Mesenchymal stem cell (in vitro differentiated cells and primary cell): ENCODE data around the gene RBM10.
A peak's percentile ranks its signal among the peaks of the same experiment; 100 is the strongest.

Source experiments
- DNase-seq: peaks from one replicate; pipeline ENCODE4 v3.0.0-alpha.2; 2013
- H2AFZ ChIP-seq: one replicate; pipeline ENCODE4 v1.6.1; 2013; ENCODE audit warnings: low read depth, mild to moderate bottlenecking, control low read depth, inconsistent platforms, low read length, moderate library complexity
- H2AK5ac ChIP-seq: 2 replicates; pipeline ENCODE4 v1.6.1; 2013; ENCODE audit warnings: low read length, moderate library complexity, mild to moderate bottlenecking, inconsistent platforms; ENCODE audit not compliant: severe bottlenecking
- H2BK120ac ChIP-seq: one replicate; pipeline ENCODE4 v1.6.1; 2013; ENCODE audit warnings: low read depth, mild to moderate bottlenecking, inconsistent platforms, low read length, moderate library complexity
- H2BK12ac ChIP-seq, 2 experiments: one replicate each; pipeline ENCODE4 v1.6.1; 2013; ENCODE audit warnings: inconsistent platforms in 2 of 2, low read length in 2 of 2, mild to moderate bottlenecking in 2 of 2, moderate library complexity in 2 of 2, control low read depth in 1 of 2
- H2BK15ac ChIP-seq: one replicate; pipeline ENCODE4 v1.6.1; 2013; ENCODE audit warnings: mild to moderate bottlenecking, low read depth, inconsistent platforms; ENCODE audit not compliant: poor library complexity, severe bottlenecking
- H2BK5ac ChIP-seq: 2 replicates; pipeline ENCODE4 v1.6.1; 2013; ENCODE audit warnings: low read depth, mild to moderate bottlenecking, low read length, control low read depth, inconsistent platforms; ENCODE audit not compliant: poor library complexity, severe bottlenecking
- H3K14ac ChIP-seq, 2 experiments: one replicate each; pipeline ENCODE4 v1.6.1; 2013; ENCODE audit warnings: inconsistent platforms in 2 of 2, low read length in 2 of 2, control low read depth in 1 of 2, mild to moderate bottlenecking in 1 of 2, moderate library complexity in 1 of 2
- H3K18ac ChIP-seq, 2 experiments: one replicate each; pipeline ENCODE4 v1.6.1; 2013; ENCODE audit warnings: inconsistent platforms in 2 of 2, low read length in 2 of 2, control low read depth in 1 of 2, low read depth in 1 of 2, mild to moderate bottlenecking in 1 of 2
- H3K23ac ChIP-seq, 2 experiments: one replicate each; pipeline ENCODE4 v1.6.1; 2013; ENCODE audit warnings: inconsistent platforms in 2 of 2, low read length in 2 of 2, mild to moderate bottlenecking in 2 of 2, moderate library complexity in 2 of 2, control low read depth in 1 of 2
- H3K27ac ChIP-seq: 2 replicates; pipeline ENCODE4 v1.5.1; 2013; ENCODE audit warnings: mild to moderate bottlenecking, moderate library complexity, low read length, control low read depth, inconsistent platforms; ENCODE audit not compliant: poor library complexity, severe bottlenecking
- H3K27me3 ChIP-seq, 2 experiments: 2 replicates each; pipeline versions ENCODE4 v1.6.1 to v1.7.0; 2013; ENCODE audit warnings: low read length in 2 of 2, mild to moderate bottlenecking in 2 of 2, moderate library complexity in 2 of 2, control low read depth in 1 of 2, inconsistent platforms in 1 of 2; ENCODE audit not compliant: control insufficient read depth in 1 of 2, insufficient read depth in 1 of 2
- H3K36me3 ChIP-seq, 2 experiments: 2 replicates each; pipeline versions ENCODE4 v1.6.1 to v1.7.0; 2013; ENCODE audit warnings: low read length in 2 of 2, control low read depth in 1 of 2, inconsistent platforms in 1 of 2, low read depth in 1 of 2, mild to moderate bottlenecking in 1 of 2; ENCODE audit not compliant: insufficient read depth in 2 of 2, control insufficient read depth in 1 of 2
- H3K4ac ChIP-seq, 2 experiments: one replicate each; pipeline ENCODE4 v1.6.1; 2013; ENCODE audit warnings: inconsistent platforms in 2 of 2, low read length in 2 of 2, mild to moderate bottlenecking in 2 of 2, moderate library complexity in 2 of 2, control low read depth in 1 of 2, low read depth in 1 of 2
- H3K4me1 ChIP-seq: 2 replicates; pipeline ENCODE4 v1.6.1; 2013; ENCODE audit warnings: low read depth, low read length, control low read depth; ENCODE audit not compliant: control insufficient read depth, insufficient read depth
- H3K4me2 ChIP-seq: 2 replicates; pipeline ENCODE4 v1.6.1; 2013; ENCODE audit warnings: low read length, mild to moderate bottlenecking, inconsistent platforms; ENCODE audit not compliant: poor library complexity, severe bottlenecking
- H3K4me3 ChIP-seq, 2 experiments: 2 replicates each; pipeline versions ENCODE4 v1.5.1 to v1.7.0; 2013; ENCODE audit warnings: low read length in 2 of 2, mild to moderate bottlenecking in 2 of 2, control low read depth in 1 of 2, low read depth in 1 of 2; ENCODE audit not compliant: insufficient read depth in 1 of 2
- H3K79me1 ChIP-seq: replicated peaks from 2 replicates; pipeline ENCODE4 v1.6.1; 2013; ENCODE audit warnings: mild to moderate bottlenecking, control low read depth, low read length, inconsistent platforms; ENCODE audit not compliant: poor library complexity, severe bottlenecking
- H3K9ac ChIP-seq: 2 replicates; pipeline ENCODE4 v1.7.0; 2013; ENCODE audit warnings: mild to moderate bottlenecking, low read length, moderate library complexity
- H3K9me3 ChIP-seq: 2 replicates; pipeline ENCODE4 v1.7.0; 2013; ENCODE audit warnings: mild to moderate bottlenecking, low read length; ENCODE audit not compliant: control insufficient read depth
- H4K8ac ChIP-seq: one replicate; pipeline ENCODE4 v1.6.1; 2013; ENCODE audit warnings: inconsistent platforms, mild to moderate bottlenecking, low read length, moderate library complexity
- H4K91ac ChIP-seq: one replicate; pipeline ENCODE4 v1.6.1; 2013; ENCODE audit warnings: mild to moderate bottlenecking, low read length, inconsistent platforms
- WGBS: methylation state at CpG from one replicate; pipeline ENCODE4 v1.1.7; 2013; ENCODE audit warnings: mixed read lengths; 5-methylcytosine and 5-hydroxymethylcytosine counted together

Gene RBM10

DNA sequence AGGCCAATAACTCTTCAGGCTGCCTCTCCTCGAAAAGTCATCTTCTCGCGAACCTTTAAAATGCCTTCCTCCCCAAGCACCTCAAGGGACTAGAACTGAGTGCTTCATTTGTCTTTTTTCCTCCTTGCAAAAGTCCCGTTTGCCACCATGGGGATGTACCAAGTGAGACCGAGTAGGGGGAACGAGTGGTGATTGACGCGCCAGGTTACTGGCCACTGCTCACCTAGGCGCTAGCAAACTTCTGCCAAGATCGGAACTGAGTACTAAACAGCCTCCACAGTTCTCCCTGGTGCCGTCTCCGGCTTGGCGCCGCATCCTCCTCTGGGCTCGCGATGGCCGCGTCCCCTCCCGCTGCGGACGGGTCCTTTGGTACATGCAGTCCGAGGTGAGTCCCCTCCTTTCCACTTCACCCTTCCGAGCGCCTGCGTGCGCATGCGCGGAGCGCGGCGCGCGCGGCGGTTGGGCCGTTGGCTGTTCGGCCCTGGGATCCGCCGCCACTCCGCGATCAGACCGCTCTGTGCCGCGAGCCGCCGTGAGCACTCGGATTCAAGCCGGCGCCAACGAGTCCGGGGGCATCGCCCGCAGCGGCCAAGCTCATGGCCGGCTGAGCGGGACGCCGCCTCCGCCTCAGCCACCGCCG, 73.4 kb downstream of the RBM10 start, which contains the start of gene CDK16:
TSS of gene CDK16 (plus strand) at position 402 of the 640 bp plus-strand sequence. CDS start 4,877 bp downstream, outside the sequence.
- peak within 1 kb of the TSS; percentile 91 for H2BK120ac ChIP-seq
- WGBS: 1% methylated on average over 22 of the region's 61 CpGs
- H3K4me3 ChIP-seq: peak within 1 kb of the TSS; percentile 87 to 90
- H2BK5ac ChIP-seq: peak within 1 kb of the TSS; percentile 96
- peak within 1 kb of the TSS; percentile 85 for H4K91ac ChIP-seq
- peak within 1 kb of the TSS; percentile 89 for H3K27ac ChIP-seq
- peaks cover 2% of the 10 kb centered on the region for H3K79me1 ChIP-seq
- peak within 1 kb of the TSS in 1 of 2 experiments; percentile 89 for H3K23ac ChIP-seq
- peak within 1 kb of the TSS; percentile 95 for H3K9ac ChIP-seq
- H3K36me3 ChIP-seq: peaks cover 36 to 40% of the 10 kb centered on the region in 2 experiments
- H4K8ac ChIP-seq: peak within 1 kb of the TSS; percentile 38
- DNase-seq: peak; percentile 81
- peaks cover 12% of the 10 kb centered on the region for H3K4me1 ChIP-seq
- no peak within 1 kb of the TSS for H2AFZ ChIP-seq
- H2BK15ac ChIP-seq: peak within 1 kb of the TSS; percentile 96
- H3K4me2 ChIP-seq: peak within 1 kb of the TSS; percentile 53
- H2BK12ac ChIP-seq: peak within 1 kb of the TSS in 1 of 2 experiments; percentile 45
- no peak within 1 kb of the TSS for H2AK5ac ChIP-seq
- peak within 1 kb of the TSS; percentile 89 to 96 for H3K18ac ChIP-seq
- H3K14ac ChIP-seq: peak within 1 kb of the TSS; percentile 29 to 98
- H3K4ac ChIP-seq: peak within 1 kb of the TSS; percentile 83 to 95
- no peaks in the 10 kb centered on the region for H3K9me3 ChIP-seq
- H3K27me3 ChIP-seq: no peaks in the 10 kb centered on the region

DNA sequence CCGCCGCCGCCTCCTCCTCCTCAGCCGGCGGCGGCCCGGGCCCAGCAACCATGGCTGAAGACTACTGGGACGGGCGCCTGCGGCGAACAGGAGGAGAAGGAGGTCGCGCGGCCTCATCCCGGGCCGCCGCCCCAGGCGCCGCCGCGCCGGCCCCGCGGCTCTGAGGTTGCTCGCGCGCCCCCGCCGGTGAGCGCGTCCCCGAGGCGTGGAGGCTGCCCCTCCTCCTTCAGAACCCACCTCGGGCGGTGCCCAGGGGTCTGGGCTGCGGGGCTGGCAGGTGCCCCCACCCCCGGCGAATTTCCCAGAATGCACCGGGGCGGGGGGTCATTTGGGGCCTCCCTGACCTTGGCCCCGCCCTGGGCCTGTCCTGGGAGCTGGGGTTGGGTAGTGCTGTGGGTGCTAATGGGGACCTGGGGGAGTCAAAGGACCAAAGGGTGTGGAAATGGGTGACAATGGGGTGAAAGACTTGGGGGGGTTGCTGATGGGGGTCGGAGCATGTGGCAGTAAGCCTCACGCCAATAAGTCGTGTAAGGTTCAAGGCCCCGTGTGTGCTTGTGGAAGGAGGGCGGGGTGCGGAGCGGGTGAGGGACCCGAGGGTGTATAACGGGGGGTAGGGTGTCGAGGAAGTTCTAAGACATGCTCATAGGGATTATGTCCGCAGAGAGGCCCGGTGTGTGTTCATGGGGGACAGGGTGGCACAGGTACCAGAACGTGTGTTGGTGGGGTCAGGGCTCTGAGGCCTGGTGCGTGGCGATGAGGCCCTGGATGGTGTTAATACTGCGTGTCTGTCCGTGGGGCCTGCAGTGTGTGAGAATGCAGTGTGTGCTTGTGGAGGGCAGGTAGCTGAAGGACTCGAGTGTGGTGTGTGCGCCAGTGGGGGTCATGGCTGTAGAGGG, 74.1 kb downstream of the RBM10 start:
- Histone ChIP-seq H2BK12ac (no peak overlapping the region), H3K4me2 (peak overlapping the region; percentile 53), H2AK5ac (no peak overlapping the region), H3K4me1 (peaks cover 12% of the 10 kb centered on the region), H3K4ac (peak overlapping the region; percentile 83 to 95), H3K18ac (peak overlapping the region; percentile 89 to 96), H3K9me3 (no peaks in the 10 kb centered on the region), H3K36me3 (peaks cover 38 to 44% of the 10 kb centered on the region in 2 experiments), H3K4me3 (peak overlapping the region; percentile 87 to 90), H4K91ac (peak overlapping the region; percentile 82), H3K23ac (peak overlapping the region in 1 of 2 experiments; percentile 89), H3K79me1 (peaks cover 6% of the 10 kb centered on the region), H3K27ac (no peak overlapping the region), H2BK5ac (peak overlapping the region; percentile 96), H2BK120ac (peak overlapping the region; percentile 91), H3K27me3 (no peaks in the 10 kb centered on the region), H2BK15ac (no peak overlapping the region), H4K8ac (peak overlapping the region; percentile 38), H2AFZ (no peak overlapping the region), H3K14ac (peak overlapping the region; percentile 29 to 98), H3K9ac (peak overlapping the region; percentile 95)
- 5% methylated on average over 31 of the region's 60 CpGs for WGBS
- DNase-seq: no peak

DNA sequence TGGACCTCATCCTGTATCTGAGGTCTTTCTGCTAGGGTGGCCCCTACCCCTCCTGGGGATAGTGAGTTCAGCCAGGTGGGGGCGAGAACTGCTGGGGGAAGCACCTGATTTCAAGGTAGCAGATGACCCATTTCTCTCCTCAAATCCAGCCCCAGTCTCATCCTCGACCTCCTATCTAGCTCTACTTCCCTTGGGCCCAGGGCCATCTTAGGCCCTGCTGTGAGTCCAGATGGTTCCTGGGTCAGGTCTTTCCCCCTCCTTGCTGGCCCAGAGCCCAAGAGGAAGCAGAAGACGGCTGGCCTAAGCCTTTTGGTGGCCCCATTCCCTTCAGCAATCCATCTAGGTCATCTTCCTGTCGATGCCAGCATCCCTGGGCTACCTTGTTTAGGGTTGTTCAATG, 76.7 kb downstream of the RBM10 start:
- Histone ChIP-seq H3K9me3 (no peaks in the 10 kb centered on the region), H2BK5ac (no peak overlapping the region), H3K27ac (no peak overlapping the region), H3K18ac (no peak overlapping the region), H3K4ac (no peak overlapping the region), H3K27me3 (no peaks in the 10 kb centered on the region), H3K4me1 (peaks cover 6% of the 10 kb centered on the region), H3K36me3 (peaks cover 38 to 43% of the 10 kb centered on the region in 2 experiments), H2BK120ac (no peak overlapping the region), H2AFZ (no peak overlapping the region), H4K8ac (no peak overlapping the region), H2AK5ac (no peak overlapping the region), H3K4me2 (no peak overlapping the region), H3K4me3 (no peak overlapping the region), H3K79me1 (peaks cover 18% of the 10 kb centered on the region), H2BK15ac (no peak overlapping the region), H2BK12ac (no peak overlapping the region), H3K9ac (no peak overlapping the region), H3K23ac (no peak overlapping the region), H4K91ac (no peak overlapping the region), H3K14ac (no peak overlapping the region)
- DNase-seq: no peak
- WGBS: 100% methylated on average over 3 of the region's 4 CpGs
